ENCODE results near the gene ETFB.

Gene ETFB

DNA sequence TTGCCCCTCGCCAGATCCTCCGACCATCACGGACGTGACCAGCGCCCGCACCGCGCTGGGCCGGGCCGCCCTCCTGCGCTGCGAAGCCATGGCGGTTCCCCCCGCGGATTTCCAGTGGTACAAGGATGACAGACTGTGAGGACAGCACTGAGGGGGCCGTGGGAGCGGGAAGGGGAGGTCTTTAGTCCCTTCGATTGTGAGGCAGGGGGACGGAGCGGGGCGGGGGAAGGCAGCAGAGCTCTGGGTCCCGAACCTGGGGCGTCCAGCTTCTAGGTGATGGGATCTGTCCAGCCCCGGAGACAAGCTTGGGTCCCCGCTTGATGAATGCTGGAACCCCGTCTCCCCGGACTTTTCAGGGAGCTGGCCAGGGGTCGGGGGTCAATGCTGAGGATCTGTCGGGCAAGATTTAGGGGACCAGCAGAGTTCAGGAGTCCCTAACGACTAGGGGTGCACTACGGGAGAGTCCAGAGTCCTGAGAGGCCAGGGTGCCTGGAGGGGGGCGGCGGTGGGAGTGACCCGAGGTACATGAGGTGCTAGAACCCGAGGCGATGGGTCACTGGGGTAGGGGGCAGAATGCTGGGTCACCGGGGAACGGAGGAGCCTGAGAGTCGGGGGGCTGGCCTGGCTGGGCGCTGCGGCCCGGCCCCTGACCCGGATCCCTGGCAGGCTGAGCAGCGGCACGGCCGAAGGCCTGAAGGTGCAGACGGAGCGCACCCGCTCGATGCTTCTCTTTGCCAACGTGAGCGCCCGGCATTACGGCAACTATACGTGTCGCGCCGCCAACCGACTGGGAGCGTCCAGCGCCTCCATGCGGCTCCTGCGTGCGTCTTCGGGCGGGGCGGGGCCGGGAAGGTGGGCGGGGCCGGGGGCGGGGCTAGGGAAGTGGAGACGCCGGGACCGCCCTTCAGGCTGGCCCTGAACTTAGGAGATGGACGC lies 38.9 kb downstream of the ETFB start:
- DNase-seq (ENCODE audit: low spot score): no peak

DNA sequence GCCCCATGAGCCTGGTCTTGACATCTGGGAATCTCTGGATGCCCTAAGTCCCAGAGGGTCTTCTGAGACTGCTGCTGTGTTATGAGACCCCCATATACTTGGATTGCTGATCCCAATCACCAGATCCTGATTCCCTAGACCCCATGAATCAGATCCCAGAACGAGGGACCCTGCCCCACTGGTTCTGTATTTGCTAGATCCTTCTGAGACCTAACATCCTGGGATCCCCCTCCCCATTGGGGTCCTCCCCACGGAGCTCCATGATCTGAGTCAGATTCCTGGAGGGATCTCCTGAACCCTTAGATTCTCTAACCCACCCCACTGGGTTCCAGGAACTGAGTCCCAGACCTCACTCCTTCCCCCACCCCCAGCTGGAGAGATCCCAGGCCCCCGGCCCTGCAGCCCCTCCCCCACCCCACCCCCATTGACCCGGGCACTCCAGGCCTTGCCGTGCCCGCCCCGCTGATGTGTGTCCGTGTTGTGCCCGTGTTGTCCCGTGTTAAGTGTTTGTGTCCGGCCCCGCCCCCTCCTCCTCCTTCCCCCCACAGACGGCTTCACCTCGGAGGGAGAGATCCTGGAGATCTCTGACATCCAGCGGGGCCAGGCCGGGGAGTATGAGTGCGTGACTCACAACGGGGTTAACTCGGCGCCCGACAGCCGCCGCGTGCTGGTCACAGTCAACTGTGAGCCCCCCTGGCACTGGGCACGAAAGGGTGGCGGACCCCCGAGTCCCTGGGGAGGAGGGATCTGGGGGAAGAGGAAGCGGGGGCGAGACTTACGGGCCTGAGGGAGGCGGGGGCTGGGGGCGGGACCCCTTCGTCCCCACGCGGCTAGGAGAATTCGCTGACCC lies 39.7 kb downstream of the ETFB start:
- no peak for DNase-seq (ENCODE audit: low spot score)

DNA sequence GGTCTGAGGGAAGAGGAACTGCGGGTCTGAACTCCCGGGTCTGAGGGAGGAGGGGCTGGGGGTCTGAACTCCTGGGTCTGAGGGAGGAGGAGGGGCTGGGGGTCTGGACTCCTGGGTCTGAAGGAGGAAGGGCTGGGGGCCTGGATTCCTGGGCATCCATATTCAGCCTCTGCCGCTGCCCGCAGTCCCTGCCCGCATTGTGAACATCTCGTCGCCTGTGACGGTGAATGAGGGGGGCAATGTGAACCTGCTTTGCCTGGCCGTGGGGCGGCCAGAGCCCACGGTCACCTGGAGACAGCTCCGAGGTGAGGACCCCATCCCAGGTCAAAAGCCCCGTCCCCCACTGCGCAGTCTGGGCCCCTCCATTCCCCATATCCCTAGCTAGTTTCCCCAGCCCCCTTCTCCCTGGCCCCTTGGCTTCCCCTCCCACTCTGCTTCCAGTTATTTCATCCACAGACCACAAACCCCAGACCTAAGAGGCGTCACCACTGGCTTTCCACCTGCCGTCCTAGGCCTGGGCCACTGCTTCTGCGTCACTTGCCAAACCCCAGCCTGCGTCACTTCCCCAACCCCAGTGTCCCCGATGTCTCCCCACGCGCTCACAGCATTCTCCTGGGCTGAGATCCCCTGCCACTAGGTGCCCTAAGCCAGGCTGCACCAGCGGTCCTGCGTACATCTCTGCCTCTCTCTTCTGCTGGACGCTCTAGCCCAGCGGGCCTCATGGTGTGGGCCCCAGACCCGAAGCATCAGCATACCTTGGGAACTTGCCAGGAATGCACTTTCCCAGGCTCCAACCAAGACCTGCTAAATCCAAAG lies 40.8 kb downstream of the ETFB start:
- DNase-seq (ENCODE audit: low spot score): no peak

DNA sequence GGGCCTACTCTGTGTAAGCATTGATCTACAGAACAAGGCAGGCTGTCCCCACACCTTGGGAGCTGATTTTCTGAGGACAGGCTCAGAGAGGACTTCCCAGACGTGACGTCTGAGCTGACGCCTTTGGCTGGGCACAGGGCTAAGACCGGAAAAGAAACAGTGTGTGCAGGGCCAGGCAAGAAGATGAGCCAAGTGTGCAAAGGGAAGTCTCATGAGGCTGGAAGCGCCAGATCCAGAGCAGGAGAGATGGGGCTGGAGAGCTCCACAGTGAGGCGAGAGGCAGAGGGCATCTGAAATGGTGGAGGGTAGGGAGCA lies 42.1 kb downstream of the ETFB start:
- no peak for DNase-seq (ENCODE audit: low spot score)

DNA sequence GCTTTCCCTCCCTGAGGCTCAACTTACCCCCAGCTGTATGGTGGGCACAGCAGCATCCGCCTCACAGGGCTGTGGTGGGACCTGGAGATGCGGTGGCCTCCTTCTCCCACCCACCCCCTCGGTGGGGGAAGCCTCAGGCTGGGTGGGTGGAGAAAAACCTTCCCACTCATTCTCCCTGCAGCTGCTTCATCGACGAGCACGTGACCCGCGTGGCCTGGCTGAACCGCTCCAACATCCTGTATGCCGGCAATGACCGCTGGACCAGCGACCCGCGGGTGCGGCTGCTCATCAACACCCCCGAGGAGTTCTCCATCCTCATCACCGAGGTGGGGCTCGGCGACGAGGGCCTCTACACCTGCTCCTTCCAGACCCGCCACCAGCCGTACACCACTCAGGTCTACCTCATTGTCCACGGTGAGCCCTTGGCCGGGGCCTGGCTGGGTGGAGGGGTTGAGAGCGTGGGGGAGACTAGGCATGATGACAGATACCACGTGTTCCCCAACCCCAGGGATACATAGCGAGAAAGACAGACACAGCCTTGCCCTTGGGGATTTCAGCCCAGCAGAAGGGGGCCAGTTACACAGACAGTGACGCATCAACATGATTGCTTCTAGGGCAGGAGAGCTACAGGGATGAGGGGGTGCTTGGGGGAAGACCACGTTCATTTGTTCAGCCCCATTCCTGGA lies 42.6 kb downstream of the ETFB start:
- no peak for DNase-seq (ENCODE audit: low spot score)

DNA sequence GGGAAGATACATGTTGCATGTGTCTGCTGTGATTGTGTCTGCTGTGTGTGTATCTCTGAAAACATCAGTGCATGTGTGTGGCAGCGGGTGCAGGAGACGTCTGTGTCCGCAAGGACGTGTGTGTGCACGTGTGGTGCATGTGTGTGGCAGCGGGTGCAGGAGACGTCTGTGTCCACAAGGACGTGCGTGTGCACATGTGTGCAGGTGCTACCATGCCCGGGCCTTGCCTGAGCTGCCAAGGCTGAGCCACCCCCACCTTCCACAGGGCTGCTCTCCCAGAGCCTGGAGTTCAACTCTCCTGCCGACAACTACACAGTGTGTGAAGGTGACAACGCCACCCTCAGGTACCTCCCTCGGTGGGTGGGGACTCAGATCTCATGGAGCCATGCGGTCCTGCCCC lies 44.4 kb downstream of the ETFB start:
- no peak for DNase-seq (ENCODE audit: low spot score)

DNA sequence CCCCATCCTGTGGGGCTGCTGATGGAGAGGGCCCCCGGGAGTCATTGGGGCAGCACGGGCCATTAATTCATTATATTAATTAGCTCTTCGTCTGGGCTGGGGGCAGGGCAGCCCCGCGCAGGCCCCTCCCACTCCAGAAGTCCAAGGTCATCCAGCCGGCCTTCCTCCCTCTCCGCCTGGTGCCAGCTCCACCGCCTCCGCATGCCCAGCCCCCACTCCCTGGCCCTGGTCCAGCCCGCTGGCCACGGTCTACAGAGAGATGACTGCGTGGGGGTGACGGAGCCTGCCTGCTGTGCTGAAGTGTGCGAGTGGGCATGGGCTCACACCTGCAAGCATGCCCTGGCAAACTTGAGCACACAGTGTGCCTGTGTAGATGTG lies 45.9 kb downstream of the ETFB start:
- DNase-seq (ENCODE audit: low spot score): no peak

DNA sequence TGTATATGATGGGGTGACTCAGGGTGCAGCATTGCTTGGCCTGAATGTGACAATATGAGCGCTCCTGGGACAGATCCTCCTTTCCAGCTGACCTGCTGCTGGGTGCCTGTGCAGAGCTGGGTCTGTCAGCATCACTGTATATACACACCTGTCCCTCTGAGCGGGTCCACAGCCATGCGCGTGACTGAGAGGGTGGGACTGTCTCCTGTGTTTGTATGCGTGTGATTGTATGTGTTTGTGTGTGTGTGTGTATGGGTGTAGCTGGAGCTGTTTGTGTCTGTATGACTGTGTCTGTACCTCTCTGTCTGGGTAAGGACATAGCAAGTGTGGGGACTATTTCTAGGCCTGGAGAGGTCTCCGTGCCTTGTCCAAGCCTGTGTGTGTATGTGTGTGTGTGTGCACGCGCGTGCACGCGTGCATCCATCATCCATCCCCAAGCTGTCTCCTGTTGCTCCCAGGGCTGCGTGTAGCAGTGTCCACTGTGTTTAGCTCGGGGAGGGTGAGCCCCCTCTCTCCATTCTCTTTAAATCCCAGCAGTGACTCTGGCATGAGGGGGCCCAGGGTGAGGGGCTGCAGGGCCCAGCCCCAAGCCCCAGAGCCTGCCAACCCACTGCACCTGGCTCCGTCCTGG lies 46.4 kb downstream of the ETFB start:
- DNase-seq (ENCODE audit: low spot score): no peak

DNA sequence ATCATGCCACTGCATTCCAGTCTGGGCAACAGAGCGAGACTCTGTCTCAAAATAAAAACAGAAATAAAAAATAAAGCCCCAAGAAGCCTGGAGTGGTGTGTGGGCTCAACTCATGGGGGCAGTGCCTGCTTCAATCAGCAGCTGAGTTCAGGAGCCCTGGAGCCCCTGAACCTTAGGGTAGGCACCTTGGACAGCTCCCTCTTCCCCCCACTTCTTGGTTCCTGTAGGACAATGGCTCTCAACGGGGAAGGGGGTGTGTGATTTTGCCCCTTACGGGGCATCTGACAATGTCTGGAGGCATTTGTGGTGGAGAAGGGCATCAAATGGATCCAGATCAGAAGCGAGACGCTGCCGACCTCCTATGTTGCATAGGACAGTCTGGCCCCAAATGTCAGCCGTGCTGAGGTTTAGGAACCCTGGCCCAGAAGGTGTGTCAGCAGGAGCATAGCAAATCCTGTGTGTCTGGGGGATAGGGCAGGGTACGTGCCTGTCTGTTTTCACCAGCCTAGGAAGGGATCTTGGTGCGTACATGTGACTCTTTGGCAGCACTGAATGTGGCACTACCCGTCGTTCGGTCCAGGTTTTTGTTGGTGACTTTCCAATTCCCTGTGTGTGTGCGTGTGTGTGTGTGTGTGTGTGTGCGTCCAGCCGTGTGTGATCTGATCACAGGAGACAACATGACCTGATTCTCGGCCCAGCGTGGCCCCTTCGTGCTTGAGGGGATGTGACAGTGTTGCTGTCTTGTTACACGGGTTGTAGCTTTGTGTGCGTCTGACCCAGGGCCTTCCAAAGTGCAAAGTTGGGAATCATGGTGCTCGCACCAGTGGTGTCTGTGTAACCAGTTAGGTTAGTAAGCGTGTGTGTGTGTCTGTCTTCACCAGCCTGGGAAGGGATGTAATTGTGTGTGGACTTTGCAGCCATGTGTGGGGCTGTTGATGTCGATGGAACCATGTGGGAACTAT lies 47.2 kb downstream of the ETFB start:
- no peak for DNase-seq (ENCODE audit: low spot score)

DNA sequence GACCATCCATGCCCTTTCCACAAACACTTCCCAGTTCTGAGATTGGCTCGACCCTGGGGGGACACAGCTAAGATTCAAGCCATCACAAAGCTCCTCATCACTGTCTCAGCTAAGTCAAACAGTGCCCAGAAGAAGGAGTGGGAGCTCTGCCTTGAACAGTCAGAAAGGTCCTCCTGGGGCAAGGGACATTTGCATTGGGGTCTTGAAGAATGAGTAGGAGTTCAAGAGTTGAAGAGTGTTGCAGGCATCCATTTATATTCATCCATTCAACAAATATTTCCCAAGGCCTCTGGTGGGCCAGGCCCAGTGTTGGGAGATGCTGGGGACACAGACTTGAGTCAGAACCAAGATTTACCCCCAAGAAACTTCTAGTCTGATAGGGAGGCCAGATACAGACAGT lies 48.2 kb downstream of the ETFB start:
- no peak for DNase-seq (ENCODE audit: low spot score)

DNA sequence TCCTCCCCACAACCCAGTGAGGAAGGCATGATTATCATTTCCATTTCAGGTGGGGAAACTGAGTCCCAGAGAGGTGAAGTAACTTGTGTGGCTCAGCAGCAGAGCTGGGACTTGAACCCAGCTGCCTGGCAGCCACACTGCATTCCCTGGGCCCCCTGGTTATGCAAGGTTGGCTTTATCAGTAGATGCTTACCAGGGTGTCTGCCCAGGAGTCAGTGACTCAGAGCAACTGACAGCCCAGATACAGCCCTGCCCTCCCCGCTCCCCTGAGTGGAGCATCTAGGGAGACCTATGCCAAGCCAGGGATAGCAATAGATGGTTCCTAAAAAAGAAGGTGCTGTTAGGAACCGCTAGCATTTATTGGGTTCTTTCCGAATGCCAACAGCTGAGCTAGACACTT lies 48.8 kb downstream of the ETFB start:
- no peak for DNase-seq (ENCODE audit: low spot score)

DNA sequence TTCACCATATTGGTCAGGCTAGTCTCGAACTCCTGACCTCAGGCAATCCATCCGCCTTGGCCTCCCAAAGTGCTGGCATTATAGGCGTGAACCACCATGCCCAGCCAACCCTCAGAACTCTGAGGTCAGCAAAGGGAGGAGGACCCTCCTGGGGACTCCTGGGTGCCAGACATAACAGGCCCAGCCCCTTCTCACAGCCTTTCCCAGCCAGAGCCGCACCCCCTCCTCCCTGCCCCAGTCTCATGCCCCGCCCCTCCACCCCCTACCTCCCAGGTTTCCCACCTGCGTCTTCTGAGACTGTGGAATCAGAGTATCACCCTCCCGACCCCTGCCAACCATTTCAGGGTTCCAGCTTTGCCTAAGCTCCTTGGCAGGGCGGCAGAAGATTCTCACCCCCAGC lies 49.5 kb downstream of the ETFB start:
- no peak for DNase-seq (ENCODE audit: low spot score)

DNA sequence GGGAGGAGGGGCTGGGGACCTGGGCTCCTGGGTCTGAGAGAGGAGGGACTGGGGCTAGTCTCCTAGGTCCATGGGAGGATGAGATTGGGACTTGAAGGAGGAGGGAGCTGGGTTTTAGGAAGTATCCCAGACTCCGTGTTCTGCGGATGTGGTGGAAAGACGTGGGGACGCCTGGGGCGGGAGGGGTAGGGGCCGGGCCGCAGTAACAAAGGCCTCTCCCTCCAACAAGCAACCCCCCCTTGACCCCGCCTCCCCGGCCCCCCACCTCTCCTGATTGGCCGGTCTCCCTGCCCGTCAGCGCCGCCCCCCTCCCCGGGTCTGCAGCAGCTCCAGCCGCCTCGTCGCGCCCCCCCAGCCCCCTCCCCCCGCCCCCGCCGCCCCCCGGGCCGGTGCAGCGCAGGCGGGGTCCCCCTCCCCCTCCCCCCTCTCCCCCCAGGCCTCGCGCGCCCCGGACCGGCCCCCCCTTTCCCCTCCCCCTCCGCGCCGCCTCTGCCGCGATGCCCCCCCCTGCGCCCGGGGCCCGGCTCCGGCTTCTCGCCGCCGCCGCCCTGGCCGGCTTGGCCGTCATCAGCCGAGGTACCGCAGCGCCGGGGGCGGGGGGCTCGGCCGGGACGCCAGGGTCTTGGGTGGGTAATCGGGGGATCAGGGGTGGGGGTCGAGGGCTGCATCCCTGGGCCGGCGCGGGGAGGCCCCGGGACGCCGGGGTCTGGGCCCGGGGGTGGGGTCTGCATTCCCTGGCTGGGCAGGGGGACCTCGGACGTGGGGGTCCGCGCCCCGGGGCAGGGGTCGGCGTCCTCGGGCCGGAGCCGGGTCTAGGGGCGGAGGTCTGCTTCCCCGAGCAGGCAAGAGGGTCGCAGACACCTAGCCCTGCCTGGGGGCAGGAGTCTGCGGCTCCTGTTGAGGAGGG lies 54.6 kb downstream of the ETFB start, which contains the start of gene IGLON5:
IGLON5 (plus strand) TSS at position 294 of the 907 bp plus-strand sequence; CDS start at position 498, 204 bp downstream.
- DNase-seq (ENCODE audit: low spot score): no peak

DNA sequence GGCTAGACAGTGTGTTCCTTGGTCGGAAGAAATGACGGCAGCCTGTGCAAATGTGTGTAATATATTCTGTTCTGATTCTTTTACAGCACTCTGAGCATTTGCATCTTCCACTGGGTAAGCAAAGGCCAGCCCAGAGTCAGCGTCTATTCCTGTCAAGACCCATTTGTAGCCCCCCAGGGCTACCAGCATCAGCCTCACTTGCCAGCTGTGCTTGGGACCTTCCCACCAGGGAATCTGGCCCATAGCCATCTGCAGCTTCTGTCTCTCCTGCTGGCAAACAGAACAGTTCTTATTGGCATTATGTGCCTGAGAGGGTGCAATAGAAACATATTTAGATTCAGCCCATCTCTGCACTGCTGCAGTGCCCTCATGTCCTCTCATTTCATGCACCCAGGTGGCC lies 60.7 kb downstream of the ETFB start:
- DNase-seq (ENCODE audit: low spot score): no peak

DNA sequence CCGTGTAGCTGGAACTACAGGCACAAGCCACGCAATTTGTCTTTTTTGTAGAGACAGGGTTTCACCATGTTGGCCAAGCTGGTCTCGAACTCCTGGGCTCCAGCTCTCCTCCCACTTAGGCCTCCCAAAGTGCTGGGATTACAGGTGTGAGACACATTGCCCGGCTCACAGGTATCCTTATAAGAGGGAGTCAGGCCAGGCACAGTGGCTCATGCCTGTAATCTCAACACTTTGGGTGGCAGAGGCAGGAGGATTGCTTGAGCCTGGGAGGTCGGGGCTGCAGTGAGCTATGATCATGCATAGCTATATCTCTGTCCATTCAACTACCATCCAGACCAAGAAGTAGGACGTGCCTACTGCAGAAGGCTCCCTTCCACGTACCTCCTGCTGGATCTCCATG lies 64.9 kb downstream of the ETFB start:
- DNase-seq (ENCODE audit: low spot score): no peak

DNA sequence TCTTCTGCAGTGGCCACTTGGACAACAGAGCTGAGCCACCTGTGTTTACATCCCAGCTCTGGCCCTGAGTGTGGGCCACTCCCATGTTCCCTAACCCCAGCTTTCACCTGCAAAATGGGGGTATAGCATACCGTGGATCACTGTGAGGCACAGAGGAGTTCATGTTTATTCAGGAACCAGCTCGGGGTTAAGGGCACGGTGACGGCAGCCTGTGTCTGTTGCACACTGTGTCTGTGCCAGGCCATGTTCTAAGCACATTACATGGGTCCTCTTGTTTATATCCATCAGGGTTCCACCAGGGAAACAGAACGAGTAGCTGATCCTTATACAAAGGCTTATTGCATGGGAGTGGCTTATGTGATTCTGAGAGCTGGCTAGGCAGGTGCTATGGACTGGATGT lies 68.8 kb downstream of the ETFB start:
- no peak for DNase-seq (ENCODE audit: low spot score)

DNA sequence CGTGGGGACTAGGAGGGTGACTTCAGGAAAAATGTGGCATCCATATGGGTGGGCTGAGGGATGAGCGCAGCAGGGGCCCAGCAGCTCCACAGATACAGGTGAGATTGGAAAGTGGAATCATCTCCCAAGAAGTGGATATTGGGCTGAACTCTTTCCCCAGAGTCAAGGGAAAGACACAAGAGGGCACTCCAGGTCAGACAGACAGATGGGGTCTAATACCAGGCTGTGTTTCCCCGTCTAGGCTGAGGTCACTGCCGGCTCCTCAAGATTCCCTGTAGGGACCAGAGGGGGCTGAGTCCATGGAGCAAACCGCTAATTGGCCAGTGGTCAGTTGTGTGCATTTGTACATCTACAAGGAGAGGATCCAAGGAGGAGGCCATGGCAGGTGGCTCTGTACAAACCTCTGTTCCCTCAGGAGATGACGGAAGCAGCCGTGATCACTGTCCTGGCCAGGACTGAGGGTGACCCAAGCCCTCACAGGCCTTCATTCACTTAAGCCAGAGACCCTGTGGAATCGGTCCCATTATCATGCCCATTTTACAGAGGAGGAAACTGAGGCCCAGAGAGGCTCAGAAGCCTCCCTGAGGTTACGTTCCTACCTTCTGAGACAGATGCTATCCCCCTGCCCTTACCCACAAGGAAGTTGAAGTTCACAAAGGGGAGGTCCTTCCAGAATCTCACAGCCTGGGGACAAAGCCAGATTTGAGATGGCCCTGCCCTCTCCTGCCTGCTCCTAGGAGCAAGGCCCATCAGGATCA lies 69.7 kb downstream of the ETFB start:
- DNase-seq (ENCODE audit: low spot score): no peak

DNA sequence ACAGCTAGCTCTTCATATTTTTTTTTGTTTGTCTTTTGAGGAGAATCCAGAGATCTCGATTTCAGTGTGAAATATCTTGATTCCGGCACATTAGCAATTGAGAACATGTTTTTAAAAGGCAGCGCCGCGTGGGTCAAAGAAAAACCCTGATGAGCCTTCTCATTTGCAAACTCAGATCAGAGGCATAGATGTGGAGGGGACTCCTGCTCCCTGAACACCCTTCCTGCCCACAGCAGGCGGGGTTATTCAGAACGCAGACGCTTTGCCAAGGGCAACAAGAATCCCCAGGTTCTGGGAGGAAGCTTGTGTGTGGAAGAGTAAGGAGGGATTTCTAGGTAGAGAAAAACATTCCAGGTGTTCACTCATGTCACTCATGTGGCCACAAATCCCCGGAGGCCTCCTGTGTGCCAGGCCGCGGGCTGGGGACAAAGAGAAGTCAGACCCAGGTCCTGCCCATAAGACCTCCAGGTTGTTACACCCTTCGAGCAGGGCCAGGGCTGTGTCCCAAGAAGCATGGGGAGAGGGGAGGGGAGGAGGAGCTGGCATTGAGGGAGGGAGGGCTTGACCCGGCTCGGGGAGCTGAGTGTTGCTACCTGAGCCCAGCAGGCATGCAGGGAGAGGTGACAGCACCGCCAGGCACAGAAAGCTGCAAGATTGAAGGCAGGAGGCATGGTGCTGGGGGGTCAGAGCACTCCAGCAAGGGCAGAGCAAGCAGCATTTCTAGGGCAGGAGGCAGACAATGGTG lies 70.6 kb downstream of the ETFB start:
- no peak for DNase-seq (ENCODE audit: low spot score)

Measured in HuH-7 (cell line).